Gastroesophageal sphincter (tissue), 4 donors: ENCODE results near the gene ARMC8. TPM values are rescaled to one million over a fixed set of nuclear protein-coding genes. Genes with fewer than 3 reads are reported as not detected.

Source experiments
- ATAC-seq: fragments of 150-250 bp; one replicate; pipeline ENCODE4 v1.9.1; 2016; ENCODE audit warnings: mild to moderate bottlenecking, moderate library complexity
- H3K27ac ChIP-seq, 4 donors: fragments of 200-600 bp; sonication (generic) in 3 of 4; 1 replicate in 3 of 4; 2 replicates in 1 of 4; pipeline ENCODE4 v1.5.1; 2016 to 2019
- H3K27me3 ChIP-seq: fragments of 200-600 bp; sonication (generic); one replicate; pipeline ENCODE4 v1.5.1; 2019
- H3K36me3 ChIP-seq, 2 donors: fragments of 200-600 bp; sonication (generic); one replicate each; pipeline ENCODE4 v1.5.1; 2019; ENCODE audit warnings: control low read depth in 1 of 2
- H3K4me1 ChIP-seq, 3 donors: fragments of 200-600 bp; sonication (generic); 1 replicate in 2 of 3; 2 replicates in 1 of 3; pipeline ENCODE4 v1.5.1; 2016 to 2019; ENCODE audit warnings: control low read depth in 2 of 3
- H3K4me3 ChIP-seq, 2 donors: fragments of 200-600 bp; sonication (generic); one replicate each; pipeline ENCODE4 v1.5.1; 2019; ENCODE audit warnings: mild to moderate bottlenecking in 1 of 2, moderate library complexity in 1 of 2
- H3K9me3 ChIP-seq, 3 donors: fragments of 200-600 bp; sonication (generic); one replicate each; pipeline ENCODE4 v1.5.1; 2017 to 2019; ENCODE audit warnings: control low read depth in 2 of 3
- EP300 ChIP-seq: sonication (generic); formaldehyde crosslinking; IDR thresholded peaks from one replicate; pipeline ENCODE4 v1.6.1; 2017; ENCODE audit warnings: antibody characterized with exemption, mild to moderate bottlenecking
- POLR2A ChIP-seq, 2 donors: fragments of 450-650 bp; IDR thresholded peaks; one replicate each; pipeline ENCODE4 v1.6.1; 2017; ENCODE audit warnings: antibody characterized with exemption in 2 of 2, mild to moderate bottlenecking in 2 of 2, moderate library complexity in 1 of 2
- POLR2AphosphoS5 ChIP-seq: sonication (generic); formaldehyde crosslinking; IDR thresholded peaks from one replicate; pipeline ENCODE4 v1.6.1; 2017; ENCODE audit warnings: antibody characterized with exemption
- WGBS, 2 donors: methylation state at CpG; one replicate each; pipeline ENCODE4 v1.1.5; 2018; ENCODE audit warnings: low coverage in 1 of 2; 5-methylcytosine and 5-hydroxymethylcytosine counted together
- total RNA-seq, 4 donors: library from RNA; depleted of rRNA; stranded (reverse); fragments of >200 nt; gene quantifications; one replicate each; pipeline ENCODE4 v1.1.0, GENCODE V29; 2016
- TF ChIP-seq, protein P1 (sequence below), 4 experiments: fragments of 200-600 bp in 2 of 4; fragments of 450-650 bp in 2 of 4; sonication (generic) in 1 of 4; IDR thresholded peaks; one replicate each; pipeline ENCODE4 v1.5.1; 2017 to 2019; ENCODE audit warnings: antibody characterized with exemption in 4 of 4, mild to moderate bottlenecking in 2 of 4, moderate library complexity in 2 of 4

Gene ARMC8
- total RNA-seq, 4 donors from 2014 or later: 76.0 to 102 (median 91.6) TPM

DNA sequence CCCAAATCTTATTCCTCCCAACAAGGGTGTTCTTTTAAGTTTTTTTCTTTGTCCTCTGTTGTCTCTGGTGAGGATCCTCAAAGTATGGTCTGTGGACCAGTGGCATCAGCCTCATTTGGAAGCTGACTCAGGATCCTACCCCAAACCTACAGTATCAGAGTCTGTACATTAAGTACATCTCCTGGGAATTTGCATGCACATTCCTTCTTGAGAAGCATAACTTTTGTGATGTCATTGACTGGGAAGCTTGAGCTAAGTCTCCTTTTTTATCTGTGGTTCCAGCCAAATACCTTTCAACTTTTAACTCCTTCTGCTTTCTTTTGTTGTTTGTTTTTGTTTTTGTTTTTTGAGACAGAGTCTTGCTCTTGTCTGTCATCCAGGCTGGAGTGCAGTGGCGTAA lies 40.5 kb downstream of the ARMC8 start:
- no peaks in the 10 kb centered on the region for H3K27me3 ChIP-seq
- no peak for ATAC-seq
- H3K36me3 ChIP-seq: peaks cover 0 to 96% of the 10 kb centered on the region in 2 donors
- no CpG with 5 or more reads among the region's 1 CpG for WGBS, 2 donors
- H3K9me3 ChIP-seq: no peaks in the 10 kb centered on the region
- no peak overlapping the region for H3K27ac ChIP-seq
- H3K4me3 ChIP-seq: no peak overlapping the region
- peaks cover 0 to 40% (median 0%) of the 10 kb centered on the region in 3 donors for H3K4me1 ChIP-seq
- no peak for TF ChIP-seq POLR2A (IDR thresholded peaks at IDR 0.05)
- no peak for TF ChIP-seq EP300
- TF ChIP-seq, protein P1, sequence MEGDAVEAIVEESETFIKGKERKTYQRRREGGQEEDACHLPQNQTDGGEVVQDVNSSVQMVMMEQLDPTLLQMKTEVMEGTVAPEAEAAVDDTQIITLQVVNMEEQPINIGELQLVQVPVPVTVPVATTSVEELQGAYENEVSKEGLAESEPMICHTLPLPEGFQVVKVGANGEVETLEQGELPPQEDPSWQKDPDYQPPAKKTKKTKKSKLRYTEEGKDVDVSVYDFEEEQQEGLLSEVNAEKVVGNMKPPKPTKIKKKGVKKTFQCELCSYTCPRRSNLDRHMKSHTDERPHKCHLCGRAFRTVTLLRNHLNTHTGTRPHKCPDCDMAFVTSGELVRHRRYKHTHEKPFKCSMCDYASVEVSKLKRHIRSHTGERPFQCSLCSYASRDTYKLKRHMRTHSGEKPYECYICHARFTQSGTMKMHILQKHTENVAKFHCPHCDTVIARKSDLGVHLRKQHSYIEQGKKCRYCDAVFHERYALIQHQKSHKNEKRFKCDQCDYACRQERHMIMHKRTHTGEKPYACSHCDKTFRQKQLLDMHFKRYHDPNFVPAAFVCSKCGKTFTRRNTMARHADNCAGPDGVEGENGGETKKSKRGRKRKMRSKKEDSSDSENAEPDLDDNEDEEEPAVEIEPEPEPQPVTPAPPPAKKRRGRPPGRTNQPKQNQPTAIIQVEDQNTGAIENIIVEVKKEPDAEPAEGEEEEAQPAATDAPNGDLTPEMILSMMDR (IDR thresholded peaks at IDR 0.05): no peak
- no peak for TF ChIP-seq POLR2AphosphoS5

DNA sequence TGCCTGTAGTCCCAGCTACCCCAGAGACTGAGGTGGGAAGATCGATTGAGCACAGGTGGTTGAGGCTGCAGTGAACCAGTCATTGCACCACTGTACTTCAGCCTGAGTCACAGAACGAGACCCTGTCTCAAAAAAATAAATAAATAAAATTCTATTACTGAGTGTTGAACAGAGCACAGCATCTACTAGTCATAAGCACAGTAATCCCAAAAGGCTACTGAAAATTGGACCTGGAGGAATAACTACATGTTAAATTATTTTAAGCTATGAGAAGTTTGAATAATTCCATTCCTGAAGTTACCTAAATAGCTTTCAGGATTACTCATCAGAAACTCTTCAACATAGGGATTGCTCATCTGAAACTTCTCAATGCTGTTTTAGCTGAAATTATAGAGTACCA lies 43.4 kb downstream of the ARMC8 start:
- TF ChIP-seq, protein P1 (IDR thresholded peaks at IDR 0.05): no peak
- TF ChIP-seq POLR2AphosphoS5: no peak
- no peak for TF ChIP-seq EP300
- no peak for TF ChIP-seq POLR2A (IDR thresholded peaks at IDR 0.05)
- Histone ChIP-seq H3K9me3 (no peaks in the 10 kb centered on the region), H3K27ac (no peak overlapping the region), H3K4me3 (no peak overlapping the region), H3K4me1 (peaks cover 0 to 12% (median 0%) of the 10 kb centered on the region in 3 donors), H3K36me3 (peaks cover 0 to 94% of the 10 kb centered on the region in 2 donors), H3K27me3 (no peaks in the 10 kb centered on the region)
- ATAC-seq: no peak
- WGBS, 2 donors: 71 to 80% methylated on average over 1 of the region's 2 CpGs

DNA sequence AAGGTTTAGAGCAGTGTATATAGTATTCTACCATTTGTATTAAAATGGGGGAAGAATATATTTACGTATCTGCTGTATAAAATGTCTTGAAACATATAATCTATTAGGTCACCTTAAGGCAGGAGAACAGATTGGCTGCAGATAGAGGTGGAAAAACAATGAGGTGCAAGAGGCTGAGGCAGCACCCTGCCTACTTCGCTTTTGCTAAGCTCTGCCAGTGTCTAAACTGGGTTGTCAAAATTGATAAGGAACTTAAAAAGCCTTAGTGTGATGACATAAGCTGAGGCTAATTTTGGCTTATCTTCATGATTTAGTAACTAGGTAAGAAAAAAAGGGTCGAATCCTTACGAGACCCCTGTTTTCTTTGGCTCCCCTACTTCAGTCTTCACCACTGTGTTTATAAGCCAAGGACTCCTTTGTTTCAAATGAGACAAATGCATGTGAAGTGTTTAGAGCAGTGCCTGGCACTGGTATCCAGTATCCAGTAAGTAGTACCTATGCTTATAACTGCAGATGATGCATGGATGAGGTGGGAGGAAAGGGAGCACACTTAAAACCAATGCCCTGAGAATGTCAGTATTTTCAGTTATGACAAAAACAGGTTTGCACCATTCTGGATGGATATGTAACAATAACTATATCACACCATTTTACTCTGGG lies 45.7 kb downstream of the ARMC8 start:
- no peak for TF ChIP-seq EP300
- no peak for TF ChIP-seq POLR2AphosphoS5
- TF ChIP-seq, protein P1 (IDR thresholded peaks at IDR 0.05): no peak
- no peak for TF ChIP-seq POLR2A (IDR thresholded peaks at IDR 0.05)
- no peaks in the 10 kb centered on the region for H3K9me3 ChIP-seq
- no peak overlapping the region for H3K27ac ChIP-seq
- no peak for ATAC-seq
- 87 to 94% methylated on average over 4 of the region's 4 CpGs for WGBS, 2 donors
- H3K4me1 ChIP-seq: no peaks in the 10 kb centered on the region
- H3K27me3 ChIP-seq: no peaks in the 10 kb centered on the region
- peaks cover 0 to 97% of the 10 kb centered on the region in 2 donors for H3K36me3 ChIP-seq
- no peak overlapping the region for H3K4me3 ChIP-seq

GRCh38 chr3:138234401-138235179 lies 47.5 kb downstream of the ARMC8 start:
- no peak overlapping the region for H3K4me3 ChIP-seq
- H3K36me3 ChIP-seq: peaks cover 0 to 98% of the 10 kb centered on the region in 2 donors
- no peak for ATAC-seq
- H3K4me1 ChIP-seq: no peaks in the 10 kb centered on the region
- no peaks in the 10 kb centered on the region for H3K9me3 ChIP-seq
- no peaks in the 10 kb centered on the region for H3K27me3 ChIP-seq
- no peak overlapping the region for H3K27ac ChIP-seq
- 85 to 88% methylated on average over 4 to 5 of the region's 5 CpGs for WGBS, 2 donors
- no peak for TF ChIP-seq EP300
- TF ChIP-seq POLR2A (IDR thresholded peaks at IDR 0.05): no peak
- TF ChIP-seq, protein P1 (IDR thresholded peaks at IDR 0.05): no peak
- no peak for TF ChIP-seq POLR2AphosphoS5

DNA sequence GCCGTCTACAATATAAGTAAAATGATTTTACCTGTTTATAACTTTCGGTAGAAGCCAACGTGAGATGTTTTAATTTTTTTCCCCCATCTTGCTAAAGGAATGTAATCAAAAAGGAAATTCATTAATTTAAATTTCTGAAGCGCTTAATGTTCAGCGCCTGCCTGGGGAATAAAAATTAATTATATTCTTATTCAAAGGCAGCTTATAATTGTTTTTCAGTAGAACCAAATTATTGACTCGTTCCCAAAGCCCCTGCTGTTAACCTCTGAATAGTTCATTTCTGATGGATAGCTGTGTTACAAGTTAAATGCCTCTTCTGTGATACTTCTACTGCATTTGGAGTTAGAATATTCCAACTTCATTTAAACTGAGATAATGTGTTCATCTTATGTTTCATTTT lies 51.6 kb downstream of the ARMC8 start:
- H3K27ac ChIP-seq: no peak overlapping the region
- peaks cover 0 to 97% of the 10 kb centered on the region in 2 donors for H3K36me3 ChIP-seq
- no peak overlapping the region for H3K4me3 ChIP-seq
- H3K4me1 ChIP-seq: no peaks in the 10 kb centered on the region
- WGBS, 2 donors: 80 to 81% methylated on average over 5 to 6 of the region's 6 CpGs
- ATAC-seq: no peak
- H3K27me3 ChIP-seq: no peaks in the 10 kb centered on the region
- no peaks in the 10 kb centered on the region for H3K9me3 ChIP-seq
- no peak for TF ChIP-seq POLR2AphosphoS5
- no peak for TF ChIP-seq EP300
- TF ChIP-seq, protein P1 (IDR thresholded peaks at IDR 0.05): no peak
